GM19035 (cell line): ENCODE measurements around the gene PDZRN4.
"Not testable (repeated sequence)": the region's sequence is repeated elsewhere in the genome, so short reads cannot be mapped to it uniquely, and the experiment has no call there.

Source experiments
- ATAC-seq: cut with Tn5 transposase; IDR thresholded peaks from one replicate; pipeline ENCODE4 v1.9.1; 2021; ENCODE audit not compliant: unreplicated experiment

Gene PDZRN4

GRCh38 chr12:41548926-41549325, 360.8 kb downstream of the PDZRN4 start:
- ATAC-seq = no peak

DNA sequence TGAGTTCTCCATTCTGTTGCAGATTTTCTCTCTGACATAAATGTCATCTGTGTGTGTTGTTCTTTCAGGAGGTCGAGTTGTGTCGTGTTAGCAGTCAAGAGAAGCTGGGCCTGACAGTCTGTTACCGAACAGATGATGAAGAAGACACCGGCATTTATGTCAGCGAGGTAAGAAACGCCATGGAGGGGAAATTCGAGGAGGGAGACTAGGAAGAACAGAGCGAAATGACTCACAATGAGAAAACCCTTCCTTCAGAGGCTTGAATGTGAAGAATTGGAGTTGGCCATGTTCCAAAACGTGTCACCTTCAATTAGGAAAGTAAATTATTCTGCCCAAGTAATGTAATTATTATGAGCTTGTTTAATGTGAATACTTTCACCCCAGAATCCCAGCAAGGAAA, 364.5 kb downstream of the PDZRN4 start:
- no peak for ATAC-seq

- ATAC-seq = no peak
Observed at GRCh38 chr12:41556176-41556575, 368.1 kb downstream of the PDZRN4 start.

DNA sequence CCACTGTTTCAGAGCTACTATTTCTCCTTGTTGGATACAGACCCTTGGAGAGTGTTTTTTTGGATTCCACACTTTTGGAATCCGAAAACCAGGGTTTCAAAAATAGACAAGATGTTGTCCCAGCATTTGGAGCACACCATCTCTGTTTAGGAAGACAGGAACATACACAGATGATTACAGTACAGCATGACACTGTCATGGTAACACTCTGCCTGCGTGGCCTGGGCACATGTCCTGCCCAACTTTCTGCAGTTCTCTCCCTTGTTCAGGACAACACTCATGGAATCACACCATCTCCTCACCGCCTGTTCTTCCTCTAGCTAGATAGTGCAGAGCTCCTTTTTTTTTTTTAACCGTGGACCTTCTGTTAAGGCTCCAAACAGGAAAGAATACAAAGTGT, 369.2 kb downstream of the PDZRN4 start:
- no peak for ATAC-seq

DNA sequence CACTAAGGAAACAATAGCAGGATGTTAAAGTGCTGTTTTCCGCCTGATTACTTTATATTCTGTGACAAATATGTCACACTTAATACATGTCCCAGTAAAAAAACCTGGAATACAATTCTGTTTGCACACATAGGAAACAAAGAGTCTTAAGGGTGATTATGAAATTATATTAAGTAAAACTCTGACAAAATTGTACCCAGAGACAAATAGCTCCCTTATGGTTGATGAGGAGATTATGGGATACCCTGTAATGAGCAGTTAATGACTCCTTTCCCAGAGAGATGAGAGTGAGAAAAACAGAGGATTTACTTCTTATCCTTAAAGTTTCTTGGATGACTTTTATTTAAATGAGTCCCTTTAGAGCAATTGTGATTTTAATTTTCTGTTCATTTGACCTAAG, 370.6 kb downstream of the PDZRN4 start:
- ATAC-seq = no peak

- no peak for ATAC-seq
Observed at GRCh38 chr12:41563051-41563450, 374.9 kb downstream of the PDZRN4 start.

- no peak for ATAC-seq
Observed at GRCh38 chr12:41564816-41565215, 376.7 kb downstream of the PDZRN4 start.

DNA sequence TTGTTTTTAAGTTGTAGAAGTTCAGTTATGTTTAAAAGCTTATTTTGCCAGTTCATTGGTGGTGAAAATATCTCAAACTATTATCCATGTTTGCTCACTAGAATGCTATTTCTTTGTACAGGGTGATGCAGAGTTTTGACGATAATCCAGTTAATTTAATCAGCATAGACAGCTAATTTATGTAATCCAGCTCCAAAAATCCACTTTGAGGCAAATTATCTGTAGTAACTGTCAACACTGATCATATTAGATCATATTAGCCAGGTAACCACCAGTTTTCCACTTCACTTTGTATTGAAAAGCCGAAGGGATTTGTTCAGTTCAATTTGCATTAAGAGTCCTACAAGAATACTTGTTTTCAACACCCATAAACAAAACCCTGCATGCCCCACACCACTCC, 378.6 kb downstream of the PDZRN4 start:
- ATAC-seq = no peak

DNA sequence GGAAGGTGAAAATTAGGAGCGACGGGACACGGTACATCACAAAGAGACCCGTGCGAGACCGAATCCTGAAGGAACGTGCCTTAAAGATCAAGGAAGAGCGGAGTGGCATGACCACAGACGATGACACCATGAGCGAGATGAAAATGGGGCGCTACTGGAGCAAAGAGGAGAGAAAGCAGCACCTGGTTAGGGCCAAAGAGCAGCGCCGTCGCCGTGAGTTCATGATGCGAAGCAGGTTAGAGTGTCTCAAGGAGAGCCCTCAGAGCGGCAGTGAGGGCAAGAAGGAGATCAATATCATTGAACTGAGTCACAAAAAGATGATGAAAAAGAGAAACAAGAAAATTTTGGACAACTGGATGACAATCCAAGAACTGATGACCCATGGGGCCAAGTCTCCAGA, 385.3 kb downstream of the PDZRN4 start:
- ATAC-seq = no peak

DNA sequence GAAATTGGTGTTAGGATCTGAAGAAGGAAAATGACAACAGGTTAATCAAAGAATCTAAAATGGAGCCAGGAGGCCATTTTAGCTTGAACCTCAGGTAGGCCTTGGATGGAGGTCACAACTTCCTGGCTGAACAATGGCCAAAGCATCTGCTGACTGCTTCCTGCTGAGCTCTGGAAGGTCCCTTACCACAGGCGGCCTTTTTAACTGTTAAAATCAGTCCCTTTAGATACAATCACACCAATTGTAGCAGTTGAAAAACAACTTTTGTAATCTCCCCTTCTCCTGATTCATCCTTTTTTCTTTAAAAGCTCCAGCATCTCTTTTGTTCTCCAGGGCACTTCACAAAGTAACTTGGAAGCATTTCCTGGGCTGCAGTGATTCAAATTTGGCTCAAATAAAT, 388.8 kb downstream of the PDZRN4 start:
- no peak for ATAC-seq

DNA sequence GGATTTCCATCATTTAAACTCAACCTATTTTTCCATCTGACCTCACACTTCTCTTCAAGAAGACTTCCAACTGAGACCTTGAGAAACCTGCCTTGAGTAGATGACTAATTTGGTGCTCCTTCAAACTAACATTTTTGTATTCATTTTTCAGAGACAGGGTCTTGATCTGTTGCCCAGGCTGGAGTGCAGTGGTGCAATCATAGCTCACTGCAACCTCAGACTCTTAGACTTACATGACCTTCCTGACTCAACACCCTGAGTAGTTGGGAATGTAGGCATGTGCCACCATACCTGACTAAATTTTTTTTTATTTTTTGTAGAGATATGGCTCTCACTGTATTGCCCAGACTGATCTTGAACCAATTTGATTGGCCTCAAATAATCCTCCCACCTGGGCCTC, 389.9 kb downstream of the PDZRN4 start:
- ATAC-seq = no peak

- no peak for ATAC-seq
Observed at GRCh38 chr12:41585784-41586183, 397.7 kb downstream of the PDZRN4 start.

DNA sequence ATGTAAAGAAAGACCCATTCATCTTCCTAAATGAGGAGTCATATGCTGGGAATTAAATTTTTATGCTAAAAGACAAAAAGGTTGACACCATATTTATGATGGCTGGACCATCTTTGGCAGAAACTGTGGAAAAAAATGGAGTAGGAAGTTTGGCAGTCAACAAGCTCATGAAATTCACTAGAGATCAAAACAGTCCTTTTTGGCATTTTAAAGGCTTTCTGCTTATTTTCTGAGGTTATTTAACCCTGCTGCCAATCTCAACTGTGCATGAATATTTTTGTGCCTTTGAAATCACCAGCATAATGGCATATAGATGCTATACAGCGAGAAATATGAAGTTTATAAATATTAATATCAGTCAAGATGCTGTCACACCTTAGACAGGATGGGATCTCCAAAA, 399.5 kb downstream of the PDZRN4 start:
- ATAC-seq = no peak

DNA sequence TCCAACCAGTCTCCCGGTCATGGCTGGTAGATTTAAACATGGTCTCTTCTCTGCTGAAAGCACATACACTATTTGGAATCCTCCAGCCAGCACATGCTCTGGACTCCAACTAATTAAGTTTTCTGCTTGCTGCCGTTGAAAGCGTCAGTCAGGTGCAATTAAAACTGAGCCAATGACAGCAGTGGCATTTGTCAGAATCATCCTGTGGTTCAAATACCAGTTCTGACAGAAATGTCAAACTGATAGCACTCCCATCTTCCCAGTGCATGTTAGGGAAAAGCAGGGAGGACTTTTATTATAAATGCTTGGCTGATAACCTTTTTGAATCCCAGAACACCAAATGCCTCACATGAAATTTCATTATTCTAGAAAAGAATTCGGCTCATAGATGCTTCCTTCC, 401.8 kb downstream of the PDZRN4 start:
- no peak for ATAC-seq

DNA sequence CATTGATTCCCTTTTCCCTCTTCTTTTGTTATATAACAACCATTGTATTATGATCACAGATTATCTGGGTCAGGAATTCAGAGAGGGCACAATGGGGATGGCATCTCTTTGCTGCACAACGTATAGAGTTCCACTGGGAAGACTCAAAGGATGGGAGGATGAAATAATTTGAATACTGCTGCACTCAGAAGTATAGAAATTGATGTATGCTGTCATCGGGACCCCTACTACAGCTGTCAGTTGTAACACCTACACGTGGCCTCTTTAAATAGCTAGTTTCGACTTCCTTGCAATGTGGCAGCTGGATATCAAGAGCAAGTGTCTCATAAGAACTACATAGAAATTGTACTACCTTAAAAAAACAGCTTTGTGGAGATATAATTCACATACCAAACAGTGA, 408.1 kb downstream of the PDZRN4 start:
- ATAC-seq = no peak

DNA sequence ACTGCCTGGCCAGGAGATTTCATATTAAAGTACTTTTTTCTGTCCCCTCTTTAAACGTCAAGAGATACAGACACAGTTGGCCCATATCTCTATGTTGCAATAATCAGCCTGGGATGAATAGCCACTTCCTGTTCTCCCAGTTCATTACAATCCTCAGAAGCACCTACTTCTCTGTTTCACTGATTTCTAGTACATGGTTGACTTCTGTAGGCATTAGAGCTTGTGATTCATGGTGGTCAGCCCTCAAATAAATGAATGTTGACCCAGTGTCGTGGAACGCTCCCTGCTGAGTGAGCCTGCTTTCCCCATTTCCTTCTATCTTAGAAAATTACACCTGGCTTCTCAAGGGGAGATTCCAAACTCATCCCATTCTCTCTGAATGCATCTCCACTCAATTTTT, 416.7 kb downstream of the PDZRN4 start:
- ATAC-seq = no peak

DNA sequence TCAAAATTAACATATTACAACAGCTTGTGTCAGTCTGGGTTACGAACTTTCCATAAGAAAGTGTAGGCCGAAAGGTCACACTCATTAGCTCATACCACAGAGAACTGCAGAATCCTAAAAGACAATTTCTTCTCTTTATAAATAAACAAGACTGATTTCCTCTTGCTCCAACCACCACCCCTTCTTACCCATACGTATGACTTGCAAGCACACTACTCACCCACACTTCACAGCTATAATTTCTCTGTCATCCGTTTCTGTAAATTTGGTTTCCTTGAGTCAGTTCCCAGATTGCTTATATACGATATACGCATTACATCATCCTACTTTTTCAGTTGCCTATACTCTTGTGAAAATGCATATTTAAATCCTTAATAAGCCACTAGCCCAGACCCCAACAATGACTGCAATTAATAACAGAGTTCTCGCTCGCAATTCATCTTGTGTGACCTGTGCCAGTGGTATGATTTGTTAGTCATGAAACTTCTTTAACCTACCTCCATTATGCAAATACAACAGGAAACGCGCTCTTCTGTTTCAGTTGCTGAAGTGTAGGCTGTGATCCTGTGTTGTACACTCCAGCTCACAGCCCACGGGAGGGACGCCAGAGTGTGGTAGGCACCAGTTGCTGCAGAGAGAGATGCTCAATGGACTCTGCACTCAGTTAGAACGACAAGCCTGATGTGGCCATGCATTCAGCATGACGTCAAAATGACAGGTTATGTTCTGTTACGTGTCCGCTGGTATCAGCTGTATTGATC, 417.6 kb downstream of the PDZRN4 start:
- no peak for ATAC-seq

DNA sequence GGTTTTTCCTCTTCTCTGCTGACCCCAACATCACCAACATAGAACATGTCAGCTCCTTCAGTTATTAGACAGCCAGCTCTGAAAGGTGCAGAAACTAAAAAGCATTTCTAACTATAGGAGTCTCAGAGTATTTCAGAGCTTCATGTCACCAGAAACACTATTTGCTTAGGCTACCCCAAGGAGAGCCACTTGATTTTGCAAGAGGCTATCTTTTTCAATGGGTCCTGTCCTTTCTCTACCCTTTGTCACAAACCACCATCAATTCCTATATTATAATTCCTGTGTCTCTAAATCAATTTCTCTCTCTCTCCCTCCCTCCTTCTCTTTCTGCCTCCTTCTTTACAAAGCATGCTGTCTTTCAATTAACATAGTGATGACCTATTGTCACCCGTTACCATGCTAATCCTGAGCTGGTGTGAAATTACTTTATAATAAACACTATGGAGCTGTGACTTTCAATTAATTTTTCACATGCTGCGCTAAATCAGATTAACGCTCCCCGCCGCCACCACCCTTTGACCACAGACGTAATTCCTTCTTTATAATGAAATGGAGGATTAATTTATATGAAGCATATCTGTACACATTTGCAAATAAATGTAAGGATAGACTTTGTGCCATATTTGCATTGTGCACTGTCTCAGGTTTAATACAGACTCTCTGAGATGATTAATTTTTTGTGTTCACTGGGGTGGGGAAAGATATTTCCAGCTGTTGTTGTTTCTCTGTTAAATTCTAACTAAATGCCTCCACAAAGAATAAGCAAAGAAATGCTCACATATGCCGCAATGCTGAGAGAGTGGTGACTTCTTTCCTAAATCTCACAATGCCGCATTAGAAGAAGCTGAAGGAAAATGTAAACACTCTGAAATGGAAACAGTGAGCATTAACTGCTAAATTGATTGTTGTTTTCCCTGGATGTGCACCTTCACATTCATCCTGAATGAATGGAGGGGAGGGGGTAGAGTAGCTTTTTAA, 418.6 kb downstream of the PDZRN4 start:
- ATAC-seq = no peak

GRCh38 chr12:41612892-41613557, 424.9 kb downstream of the PDZRN4 start:
- ATAC-seq = no peak

- not testable (repeated sequence) for ATAC-seq
Observed at GRCh38 chr12:41615174-41615573, 427.1 kb downstream of the PDZRN4 start.

- no peak for ATAC-seq
Observed at GRCh38 chr12:41619705-41620104, 431.6 kb downstream of the PDZRN4 start.

- ATAC-seq = no peak
Observed at GRCh38 chr12:41621291-41621690, 433.2 kb downstream of the PDZRN4 start.
